ENCODE data around the gene CAPSL.
"Not testable (repeated sequence)": the region's sequence is repeated elsewhere in the genome, so short reads cannot be mapped to it uniquely, and the experiment has no call there.

CAPSL gene

GRCh38 chr5:35938568-35939227, at the start of gene CAPSL:
Gene CAPSL, minus strand, starts transcription at chr5:35938622. Its CDS starts 17,502 bp downstream, at chr5:35921120.
- no peak for DNase-seq

GRCh38 chr5:35987776-35988175, 49.4 kb upstream of the CAPSL start:
- no peak for DNase-seq

- DNase-seq = no peak
Measured at GRCh38 chr5:35979715-35980114, 41.3 kb upstream of the CAPSL start.

- not testable (repeated sequence) for DNase-seq
Measured at GRCh38 chr5:35976859-35977258, 38.4 kb upstream of the CAPSL start.

GRCh38 chr5:35974570-35974969, 36.1 kb upstream of the CAPSL start:
- no peak for DNase-seq

- DNase-seq = no peak
Measured at GRCh38 chr5:35971878-35972210, 33.4 kb upstream of the CAPSL start.

- no peak for DNase-seq
Measured at GRCh38 chr5:35971186-35971877, 32.9 kb upstream of the CAPSL start.

- peak; percentile 47 for DNase-seq
Measured at GRCh38 chr5:35963381-35963843, 25.0 kb upstream of the CAPSL start.

- DNase-seq = no peak
Measured at GRCh38 chr5:35960328-35960727, 21.9 kb upstream of the CAPSL start.

- no peak for DNase-seq
Measured at GRCh38 chr5:35956429-35956828, 18.0 kb upstream of the CAPSL start.

- no peak for DNase-seq
Measured at GRCh38 chr5:35954175-35954574, 15.8 kb upstream of the CAPSL start.

GRCh38 chr5:35947085-35947484, 8.7 kb upstream of the CAPSL start:
- no peak for DNase-seq

- DNase-seq = no peak
Measured at GRCh38 chr5:35939639-35940038, 1.2 kb upstream of the CAPSL start.

GRCh38 chr5:35926389-35927051, 11.9 kb downstream of the CAPSL start:
- DNase-seq = peak; percentile 79

- DNase-seq = peak; percentile 82
Measured at GRCh38 chr5:35924950-35925722, 13.3 kb downstream of the CAPSL start.

GRCh38 chr5:35924122-35924949, 14.1 kb downstream of the CAPSL start:
- no peak for DNase-seq

- no peak for DNase-seq
Measured at GRCh38 chr5:35922468-35922867, 16.0 kb downstream of the CAPSL start.

- DNase-seq = no peak
Measured at GRCh38 chr5:35921930-35922329, 16.5 kb downstream of the CAPSL start.

GRCh38 chr5:35920890-35921289, 17.5 kb downstream of the CAPSL start:
- no peak for DNase-seq

- no peak for DNase-seq
Measured at GRCh38 chr5:35919191-35919590, 19.2 kb downstream of the CAPSL start.

GRCh38 chr5:35908814-35909213, 29.6 kb downstream of the CAPSL start:
- DNase-seq = no peak

GRCh38 chr5:35908228-35908627, 30.2 kb downstream of the CAPSL start:
- DNase-seq = peak; percentile 22

Data from hematopoietic multipotent progenitor cell treated with erythropoietin and hydrocortisone succinate and interleukin-3 and kit ligand, for 6 days (in vitro differentiated cells).